ENCODE data around the gene GNAT1. TPM values are rescaled to one million over a fixed set of nuclear protein-coding genes. Genes with fewer than 3 reads are reported as not detected.

Gene GNAT1
- total RNA-seq, 1 experiment from 2014 or later, result 0.22 TPM

GRCh38 chr3:50230104-50230793, 38.8 kb downstream of the GNAT1 start:
- Histone ChIP-seq H4K20me1 (ENCODE audit: low read length) (no peaks in the 10 kb centered on the region), H3K4me3 (ENCODE audit: low read length) (no peak overlapping the region), H3K36me3 (ENCODE audit: low read depth, low read length) (no peaks in the 10 kb centered on the region), H3K27ac (ENCODE audit: low read length) (no peak overlapping the region), H3F3A (ENCODE audit: low read length, unreplicated experiment) (no peaks in the 10 kb centered on the region), H3K4me1 (ENCODE audit: insufficient read depth, low read length) (peaks cover 7% of the 10 kb centered on the region; the same call in 1 of the 2 replicates), H3K9me3 (ENCODE audit: low read length) (no peaks in the 10 kb centered on the region), H3K9ac (ENCODE audit: low read length) (no peak overlapping the region), H3K9me2 (replicated peaks; ENCODE audit: low read length) (no peaks in the 10 kb centered on the region), H3K4me2 (ENCODE audit: low read length) (no peak overlapping the region), H3K27me3 (ENCODE audit: low read length) (no peaks in the 10 kb centered on the region), H2AFZ (ENCODE audit: low read length) (no peak overlapping the region), H3K79me2 (ENCODE audit: low read length) (no peaks in the 10 kb centered on the region)
- CTCF ChIA-PET, result interaction anchor here (1.6 kb wide), 1 partner anchor 16 kb away, joined by 6 read pairs; no protein-coding TSS in a partner anchor
- intact Hi-C loops (cut with micrococcal nuclease), result no loop called here
- POLR2A ChIA-PET (ENCODE audit: unreplicated experiment), result no interaction called here
- DNase-seq, result no peak
- BruUV-seq (replicated peaks), result no TSS peak
- TF ChIP-seq CTCF (conservative IDR thresholded peaks at IDR 0.05; ENCODE audit: low read depth, low read length) (no peak), EZH2 (IDR thresholded peaks at IDR 0.05; ENCODE audit: low read length, unreplicated experiment) (no peak), EZH2phosphoT487 (IDR thresholded peaks at IDR 0.05; ENCODE audit: borderline replicate concordance, low read length) (no peak)
- no peak for ATAC-seq

GRCh38 chr3:50230794-50231125, 39.4 kb downstream of the GNAT1 start:
- no peak overlapping the region for H3K9ac ChIP-seq (ENCODE audit: low read length)
- H3F3A ChIP-seq (ENCODE audit: low read length, unreplicated experiment), result no peaks in the 10 kb centered on the region
- ATAC-seq (no peak), DNase-seq (no peak)
- no TSS peak for BruUV-seq (replicated peaks)
- no peaks in the 10 kb centered on the region for H3K36me3 ChIP-seq (ENCODE audit: low read depth, low read length)
- no peaks in the 10 kb centered on the region for H3K9me3 ChIP-seq (ENCODE audit: low read length)
- CTCF ChIA-PET, result interaction anchor here (1.6 kb wide), 1 partner anchor 16 kb away, joined by 6 read pairs; no protein-coding TSS in a partner anchor
- intact Hi-C loops (cut with micrococcal nuclease), result no loop called here
- H3K9me2 ChIP-seq (replicated peaks; ENCODE audit: low read length), result no peaks in the 10 kb centered on the region
- H3K27ac ChIP-seq (ENCODE audit: low read length), result no peak overlapping the region
- POLR2A ChIA-PET (ENCODE audit: unreplicated experiment), result no interaction called here
- H3K27me3 ChIP-seq (ENCODE audit: low read length), result no peaks in the 10 kb centered on the region
- no peaks in the 10 kb centered on the region for H4K20me1 ChIP-seq (ENCODE audit: low read length)
- no peak overlapping the region for H3K4me2 ChIP-seq (ENCODE audit: low read length)
- no peak overlapping the region for H3K4me3 ChIP-seq (ENCODE audit: low read length)
- H2AFZ ChIP-seq (ENCODE audit: low read length), result no peak overlapping the region
- peaks cover 7% of the 10 kb centered on the region; the same call in 1 of the 2 replicates for H3K4me1 ChIP-seq (ENCODE audit: insufficient read depth, low read length)
- H3K79me2 ChIP-seq (ENCODE audit: low read length), result no peaks in the 10 kb centered on the region
- TF ChIP-seq CTCF (conservative IDR thresholded peaks at IDR 0.05; ENCODE audit: low read depth, low read length) (no peak), EZH2phosphoT487 (IDR thresholded peaks at IDR 0.05; ENCODE audit: borderline replicate concordance, low read length) (no peak), EZH2 (IDR thresholded peaks at IDR 0.05; ENCODE audit: low read length, unreplicated experiment) (no peak)

GRCh38 chr3:50231581-50231980, 40.2 kb downstream of the GNAT1 start:
- Histone ChIP-seq H3K27ac (ENCODE audit: low read length) (no peak overlapping the region), H4K20me1 (ENCODE audit: low read length) (peaks cover 3% of the 10 kb centered on the region), H2AFZ (ENCODE audit: low read length) (no peak overlapping the region), H3K9me2 (replicated peaks; ENCODE audit: low read length) (no peaks in the 10 kb centered on the region), H3K4me3 (ENCODE audit: low read length) (no peak overlapping the region), H3K79me2 (ENCODE audit: low read length) (peaks cover 5% of the 10 kb centered on the region), H3F3A (ENCODE audit: low read length, unreplicated experiment) (no peaks in the 10 kb centered on the region), H3K9ac (ENCODE audit: low read length) (no peak overlapping the region), H3K9me3 (ENCODE audit: low read length) (no peaks in the 10 kb centered on the region), H3K27me3 (ENCODE audit: low read length) (no peaks in the 10 kb centered on the region), H3K4me1 (ENCODE audit: insufficient read depth, low read length) (peaks cover 7% of the 10 kb centered on the region; the same call in 1 of the 2 replicates), H3K4me2 (ENCODE audit: low read length) (no peak overlapping the region), H3K36me3 (ENCODE audit: low read depth, low read length) (no peaks in the 10 kb centered on the region)
- no peak for DNase-seq
- no peak for ATAC-seq
- intact Hi-C loops (cut with micrococcal nuclease), result no loop called here
- BruUV-seq (replicated peaks), result no TSS peak
- CTCF ChIA-PET, result no interaction called here
- POLR2A ChIA-PET (ENCODE audit: unreplicated experiment), result no interaction called here
- no peak for TF ChIP-seq EZH2phosphoT487 (IDR thresholded peaks at IDR 0.05; ENCODE audit: borderline replicate concordance, low read length)
